Sigmoid colon (tissue), 3 donors: ENCODE data around the gene NDST1.

Source experiments
- CTCF ChIP-seq, 4 experiments: fragments of 450-650 bp in 3 of 4; fragments of 200-600 bp in 1 of 4; IDR thresholded peaks; one replicate each; pipeline ENCODE4 v1.5.1; 2016 to 2019; ENCODE audit warnings: antibody characterized with exemption in 4 of 4, mild to moderate bottlenecking in 3 of 4, moderate library complexity in 2 of 4
- POLR2A ChIP-seq, 2 donors: fragments of 450-650 bp; IDR thresholded peaks; one replicate each; pipeline ENCODE4 v1.6.1; 2016; ENCODE audit warnings: antibody characterized with exemption in 2 of 2, mild to moderate bottlenecking in 2 of 2, moderate library complexity in 2 of 2

DNA sequence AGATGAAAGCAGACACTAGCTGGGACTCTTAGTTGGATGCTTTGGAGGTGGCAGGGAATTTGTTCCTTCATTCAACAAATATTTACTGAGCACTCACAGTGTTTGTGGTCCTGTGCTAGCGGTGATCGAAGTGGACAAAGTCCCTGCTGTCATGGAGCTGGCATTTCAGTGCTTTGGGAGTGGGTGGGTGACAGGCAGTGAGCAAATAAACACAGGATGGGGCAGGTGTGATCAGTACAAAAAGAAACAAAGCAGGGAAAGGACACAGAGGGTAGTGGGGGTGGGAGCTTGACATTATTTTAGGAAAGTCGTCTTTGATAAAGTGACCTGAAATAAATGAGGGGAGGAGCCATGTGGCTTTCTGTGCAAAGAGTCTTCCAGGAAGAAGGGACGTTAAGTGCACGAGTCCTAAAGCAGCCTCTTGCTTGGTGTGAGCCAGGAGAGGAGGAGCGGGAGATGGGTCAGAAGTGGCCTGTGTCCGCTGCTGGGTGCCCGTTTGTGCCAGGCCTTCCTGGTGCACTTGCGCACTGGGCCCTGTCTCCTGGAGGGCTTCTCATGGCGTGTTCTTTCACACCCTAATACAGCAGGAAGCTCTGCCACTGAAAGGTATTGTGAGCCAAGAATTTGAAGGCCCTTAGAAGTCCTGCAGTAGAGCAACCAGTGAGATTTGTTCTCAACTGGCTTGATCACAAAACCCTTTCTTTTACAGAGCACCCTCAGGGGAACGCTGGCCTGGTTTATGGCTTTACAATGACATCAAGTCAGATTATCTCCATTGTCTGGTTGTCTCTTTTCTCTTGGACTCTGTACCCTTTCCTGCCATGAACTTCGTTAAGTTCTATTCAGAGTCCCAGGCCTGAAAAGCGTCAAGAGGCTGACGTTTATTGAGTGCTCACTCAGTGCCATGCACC is 14.8 kb downstream of the NDST1 start:
- TF ChIP-seq CTCF (IDR thresholded peaks at IDR 0.05), result no peak
- no peak for TF ChIP-seq POLR2A (IDR thresholded peaks at IDR 0.05)
